Measurements from ENCODE around the gene GP5.
A peak's percentile ranks its signal among the peaks of the same experiment; 100 is the strongest.

GP5 gene

GRCh38 chr3:194376241-194376560 is 22.9 kb downstream of the GP5 start:
- Histone ChIP-seq H3K36me3 (ENCODE audit: control insufficient read depth in 2 of 2, insufficient read depth in 1 of 2, low read length in 2 of 2) (no peaks in the 10 kb centered on the region), H3K9me3 (ENCODE audit: control insufficient read depth, insufficient read depth, low read depth, low read length) (no peaks in the 10 kb centered on the region), H3K4me1 (ENCODE audit: control insufficient read depth, insufficient read depth, low read length) (no peaks in the 10 kb centered on the region), H3K4me3 (ENCODE audit: low read depth, low read length) (no peak overlapping the region), H3K27ac (ENCODE audit: extremely low read depth, low read depth, low read length) (no peak overlapping the region)
- CTCF ChIA-PET = no interaction called here
- POLR2A ChIA-PET = no interaction called here
- TF ChIP-seq ZNF121 (tag by site-specific recombination; IDR thresholded peaks at IDR 0.05) (no peak), KLF9 (tag by site-specific recombination; IDR thresholded peaks at IDR 0.05; ENCODE audit: low read depth) (no peak), ZNF560 (tag by site-specific recombination; IDR thresholded peaks at IDR 0.05; ENCODE audit: borderline replicate concordance) (no peak), GFI1B (tag by site-specific recombination; IDR thresholded peaks at IDR 0.05) (no peak), PATZ1 (tag by site-specific recombination; IDR thresholded peaks at IDR 0.05) (no peak), ZNF777 (tag by site-specific recombination; IDR thresholded peaks at IDR 0.05; ENCODE audit: borderline replicate concordance) (no peak), ZBTB1 (tag by site-specific recombination; IDR thresholded peaks at IDR 0.05) (no peak), ZNF274 (IDR thresholded peaks at IDR 0.05; ENCODE audit: low read length) (no peak), ZNF274 (tag by site-specific recombination; IDR thresholded peaks at IDR 0.05; ENCODE audit: borderline replicate concordance) (no peak), ZNF24 (tag by site-specific recombination; IDR thresholded peaks at IDR 0.05) (no peak), ZBTB20 (tag by site-specific recombination; IDR thresholded peaks at IDR 0.05) (no peak), ZNF580 (tag by site-specific recombination; IDR thresholded peaks at IDR 0.05) (no peak), SP3 (tag by site-specific recombination; IDR thresholded peaks at IDR 0.05) (no peak), RBAK (tag by site-specific recombination; IDR thresholded peaks at IDR 0.05) (no peak), KLF7 (tag by site-specific recombination; IDR thresholded peaks at IDR 0.05; ENCODE audit: borderline replicate concordance) (no peak), ZNF830 (tag by site-specific recombination; IDR thresholded peaks at IDR 0.05; ENCODE audit: low read depth) (no peak)

GRCh38 chr3:194375473-194376240 is 23.4 kb downstream of the GP5 start:
- H3K4me3 ChIP-seq (ENCODE audit: low read depth, low read length) = no peak overlapping the region
- no peaks in the 10 kb centered on the region for H3K36me3 ChIP-seq (ENCODE audit: control insufficient read depth in 2 of 2, insufficient read depth in 1 of 2, low read length in 2 of 2)
- no peaks in the 10 kb centered on the region for H3K9me3 ChIP-seq (ENCODE audit: control insufficient read depth, insufficient read depth, low read depth, low read length)
- H3K27ac ChIP-seq (ENCODE audit: extremely low read depth, low read depth, low read length) = no peak overlapping the region
- ChIA-PET POLR2A (interaction anchor here (1.1 kb wide), 1 partner anchor 25 kb away, joined by 3 read pairs; no protein-coding TSS in a partner anchor), CTCF (no interaction called here)
- H3K4me1 ChIP-seq (ENCODE audit: control insufficient read depth, insufficient read depth, low read length) = no peaks in the 10 kb centered on the region
- TF ChIP-seq ZBTB17 (tag by site-specific recombination; IDR thresholded peaks at IDR 0.05) (peak; percentile 49; the same call in 1 of the 2 replicates), KLF9 (tag by site-specific recombination; IDR thresholded peaks at IDR 0.05; ENCODE audit: low read depth) (no peak), ZNF639 (tag by site-specific recombination; IDR thresholded peaks at IDR 0.05) (no peak), ZNF16 (tag by site-specific recombination; IDR thresholded peaks at IDR 0.05; ENCODE audit: low read depth) (no peak), ZNF19 (tag by site-specific recombination; IDR thresholded peaks at IDR 0.05; ENCODE audit: low read depth) (no peak), IKZF3 (tag by site-specific recombination; IDR thresholded peaks at IDR 0.05) (no peak), SP7 (tag by site-specific recombination; IDR thresholded peaks at IDR 0.05) (peak; percentile 59), ZNF571 (tag by site-specific recombination; IDR thresholded peaks at IDR 0.05) (no peak), ZNF600 (tag by site-specific recombination; IDR thresholded peaks at IDR 0.05) (0 out of 2 replicates have a peak, but pooled peaks have one; percentile 10), KLF10 (tag by site-specific recombination; IDR thresholded peaks at IDR 0.05) (no peak), ZNF146 (tag by site-specific recombination; IDR thresholded peaks at IDR 0.05) (no peak), ATF2 (tag by site-specific recombination; IDR thresholded peaks at IDR 0.05; ENCODE audit: low read depth) (no peak), ZNF530 (tag by site-specific recombination; IDR thresholded peaks at IDR 0.05; ENCODE audit: low read depth) (no peak), WT1 (tag by site-specific recombination; IDR thresholded peaks at IDR 0.05) (0 out of 2 replicates have a peak, but pooled peaks have one; percentile 9), ZBTB20 (tag by site-specific recombination; IDR thresholded peaks at IDR 0.05) (no peak), ZBTB48 (tag by site-specific recombination; IDR thresholded peaks at IDR 0.05) (no peak), SALL2 (tag by site-specific recombination; IDR thresholded peaks at IDR 0.05; ENCODE audit: borderline replicate concordance) (no peak)
